RWPE1 (cell line): ENCODE data around the gene SYNDIG1.

ENCODE experiments used
- CTCF ChIA-PET: fragments of 350-600 bp; sonication (Branson Sonifier 250); formaldehyde crosslinking; extraction: SDS; loops from one replicate; lab custom pipeline; 2021; lab: Yijun Ruan, JAX
- POLR2A ChIA-PET: fragments of 400-600 bp; formaldehyde crosslinking; extraction: SDS; loops from one replicate; lab custom pipeline; 2020; ENCODE audit warnings: antibody characterized with exemption; ENCODE audit not compliant: low non-redundant PET; lab: Yijun Ruan, JAX
- DNase-seq: peaks from one replicate; pipeline ENCODE4 v3.0.0; 2012; ENCODE audit warnings: low spot score
- H3K27ac ChIP-seq: fragments of 450-650 bp; 2 replicates; pipeline ENCODE4 v1.5.1; 2017
- TF ChIP-seq, protein P1 (sequence below): fragments of 450-650 bp; conservative IDR thresholded peaks from 2 replicates; pipeline ENCODE4 v1.5.1; 2017; ENCODE audit warnings: low read depth, mild to moderate bottlenecking

SYNDIG1 gene

DNA sequence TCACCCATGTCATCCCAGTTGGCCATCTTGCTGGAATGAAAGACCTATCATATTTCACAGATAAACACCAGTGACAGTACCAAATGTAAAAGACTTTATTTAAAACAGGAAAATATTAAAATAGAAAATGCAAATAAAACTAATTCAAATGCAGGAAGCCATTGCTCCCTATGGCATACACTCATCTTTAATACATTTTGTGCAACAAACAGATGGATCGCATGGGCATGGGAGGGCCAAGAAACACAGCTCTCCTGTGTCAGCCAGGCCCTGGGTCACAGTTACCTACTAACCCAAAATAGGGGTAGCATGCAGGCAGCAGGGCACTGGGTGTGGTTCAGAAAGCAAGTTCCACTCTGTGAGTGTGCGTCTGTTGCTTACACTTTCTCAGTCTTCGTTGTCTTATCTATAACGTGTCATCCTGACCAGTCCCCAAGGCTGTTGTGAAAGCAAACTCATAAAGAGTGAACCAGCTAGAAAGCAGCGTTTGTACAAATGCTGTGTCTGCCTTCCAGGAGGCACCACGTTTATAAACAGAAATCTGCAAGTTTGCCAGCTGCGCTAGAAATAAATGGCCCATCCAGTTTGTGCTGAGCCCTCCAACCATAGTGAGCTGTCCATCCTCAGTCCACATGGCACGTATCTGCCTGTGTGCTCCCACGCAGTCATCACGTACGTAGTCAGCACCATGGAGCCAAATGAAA, 180.5 kb downstream of the SYNDIG1 start:
- ChIA-PET POLR2A (no interaction called here), CTCF (no interaction called here)
- TF ChIP-seq, protein P1, sequence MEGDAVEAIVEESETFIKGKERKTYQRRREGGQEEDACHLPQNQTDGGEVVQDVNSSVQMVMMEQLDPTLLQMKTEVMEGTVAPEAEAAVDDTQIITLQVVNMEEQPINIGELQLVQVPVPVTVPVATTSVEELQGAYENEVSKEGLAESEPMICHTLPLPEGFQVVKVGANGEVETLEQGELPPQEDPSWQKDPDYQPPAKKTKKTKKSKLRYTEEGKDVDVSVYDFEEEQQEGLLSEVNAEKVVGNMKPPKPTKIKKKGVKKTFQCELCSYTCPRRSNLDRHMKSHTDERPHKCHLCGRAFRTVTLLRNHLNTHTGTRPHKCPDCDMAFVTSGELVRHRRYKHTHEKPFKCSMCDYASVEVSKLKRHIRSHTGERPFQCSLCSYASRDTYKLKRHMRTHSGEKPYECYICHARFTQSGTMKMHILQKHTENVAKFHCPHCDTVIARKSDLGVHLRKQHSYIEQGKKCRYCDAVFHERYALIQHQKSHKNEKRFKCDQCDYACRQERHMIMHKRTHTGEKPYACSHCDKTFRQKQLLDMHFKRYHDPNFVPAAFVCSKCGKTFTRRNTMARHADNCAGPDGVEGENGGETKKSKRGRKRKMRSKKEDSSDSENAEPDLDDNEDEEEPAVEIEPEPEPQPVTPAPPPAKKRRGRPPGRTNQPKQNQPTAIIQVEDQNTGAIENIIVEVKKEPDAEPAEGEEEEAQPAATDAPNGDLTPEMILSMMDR: no peak
- no peak overlapping the region for H3K27ac ChIP-seq
- no peak for DNase-seq

GRCh38 chr20:24651171-24651975, 181.9 kb downstream of the SYNDIG1 start:
- POLR2A ChIA-PET: no interaction called here
- TF ChIP-seq, protein P1: no peak
- DNase-seq: no peak
- CTCF ChIA-PET: interaction anchor here (0.6 kb wide), 1 partner anchor 139 kb away, joined by 3 read pairs; no protein-coding TSS in a partner anchor
- H3K27ac ChIP-seq: no peak overlapping the region

DNA sequence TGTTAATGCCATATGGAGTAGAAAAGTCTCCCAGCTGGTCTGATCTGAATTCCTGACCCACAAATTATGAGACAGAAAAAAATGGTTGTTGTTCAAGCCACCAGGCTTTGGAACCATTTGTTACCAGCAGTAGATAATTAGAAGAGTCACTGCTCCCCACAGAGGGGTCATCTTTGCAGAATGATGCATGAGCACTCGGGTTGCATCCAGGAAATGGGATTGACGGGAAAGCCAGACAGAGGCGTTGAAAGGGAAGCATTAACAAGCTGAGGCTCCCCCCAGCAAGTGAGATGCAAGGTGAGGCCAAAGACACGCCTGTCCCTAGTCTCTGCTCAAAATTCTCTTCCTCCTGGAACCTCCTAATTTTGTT, 182.5 kb downstream of the SYNDIG1 start:
- POLR2A ChIA-PET: no interaction called here

GRCh38 chr20:24653306-24653705, 183.9 kb downstream of the SYNDIG1 start:
- CTCF ChIA-PET: no interaction called here
- TF ChIP-seq, protein P1: no peak
- POLR2A ChIA-PET: no interaction called here
- no peak for DNase-seq
- H3K27ac ChIP-seq: no peak overlapping the region

More for the DNA sequence above, 182.5 kb downstream of the SYNDIG1 start:
- TF ChIP-seq, protein P1: no peak
- CTCF ChIA-PET: interaction anchor here (0.6 kb wide), 1 partner anchor 140 kb away, joined by 3 read pairs; no protein-coding TSS in a partner anchor
- no peak overlapping the region for H3K27ac ChIP-seq
- no peak for DNase-seq

GRCh38 chr20:24654425-24654824, 185.0 kb downstream of the SYNDIG1 start:
- ChIA-PET POLR2A (no interaction called here), CTCF (no interaction called here)
- no peak for DNase-seq
- TF ChIP-seq, protein P1: no peak
- no peak overlapping the region for H3K27ac ChIP-seq

- POLR2A ChIA-PET: no interaction called here
- no peak for DNase-seq
- CTCF ChIA-PET: no interaction called here
- TF ChIP-seq, protein P1: no peak
- H3K27ac ChIP-seq: no peak overlapping the region
Measured at GRCh38 chr20:24656391-24656790, 187.0 kb downstream of the SYNDIG1 start.
